Transverse colon (tissue), 4 donors: ENCODE results near the gene LRRC46. TPM values are rescaled to one million over a fixed set of nuclear protein-coding genes. Genes with fewer than 3 reads are reported as not detected.

ENCODE experiments used
- DNase-seq: peaks from one replicate; pipeline ENCODE4 v3.0.0-alpha.2; 2019
- H3K27ac ChIP-seq, 4 donors: fragments of 200-600 bp; sonication (generic); 2 replicates each; pipeline ENCODE4 v1.5.1; 2016 to 2018; ENCODE audit warnings: inconsistent platforms in 4 of 4
- H3K27me3 ChIP-seq: fragments of 200-600 bp; sonication (generic); 2 replicates; pipeline ENCODE4 v1.5.1; 2017; ENCODE audit warnings: inconsistent platforms
- H3K36me3 ChIP-seq, 4 donors: fragments of 200-600 bp; sonication (generic); 2 replicates each; pipeline ENCODE4 v1.5.1; 2017 to 2019; ENCODE audit warnings: inconsistent platforms in 4 of 4
- H3K4me1 ChIP-seq, 4 donors: fragments of 200-600 bp; sonication (generic); 2 replicates each; pipeline ENCODE4 v1.5.1; 2017 to 2020; ENCODE audit warnings: inconsistent platforms in 4 of 4
- H3K4me3 ChIP-seq, 4 donors: fragments of 200-600 bp; sonication (generic); 1 replicate in 1 of 4; 2 replicates in 3 of 4; pipeline versions ENCODE4 v1.5.1 to v1.6.1; 2017 to 2019; ENCODE audit warnings: inconsistent platforms in 4 of 4
- H3K9me3 ChIP-seq, 2 donors: fragments of 200-600 bp; sonication (generic); 2 replicates each; pipeline ENCODE4 v1.5.1; 2017 to 2019; ENCODE audit warnings: inconsistent platforms in 2 of 2
- CTCF ChIP-seq, 5 experiments: fragments of 200-600 bp in 3 of 5; fragments of 450-650 bp in 2 of 5; sonication (generic) in 3 of 5; IDR thresholded peaks; 1 replicate in 2 of 5; 2 replicates in 3 of 5; pipeline ENCODE4 v1.5.1; 2016 to 2017; ENCODE audit warnings: antibody characterized with exemption in 5 of 5, inconsistent platforms in 3 of 5, mild to moderate bottlenecking in 2 of 5, moderate library complexity in 1 of 5
- EP300 ChIP-seq: sonication (generic); formaldehyde crosslinking; IDR thresholded peaks from one replicate; pipeline ENCODE4 v1.6.1; 2017; ENCODE audit warnings: antibody characterized with exemption, low read depth
- POLR2A ChIP-seq: fragments of 450-650 bp; IDR thresholded peaks from one replicate; pipeline ENCODE4 v1.6.1; 2016; ENCODE audit warnings: antibody characterized with exemption, mild to moderate bottlenecking, moderate library complexity
- POLR2AphosphoS5 ChIP-seq, 3 donors: sonication (generic); formaldehyde crosslinking; IDR thresholded peaks; one replicate each; pipeline ENCODE4 v1.6.1; 2016; ENCODE audit warnings: antibody characterized with exemption in 3 of 3
- WGBS, 2 donors: methylation state at CpG; one replicate each; pipeline ENCODE4 v1.1.5; 2018; ENCODE audit warnings: low coverage in 1 of 2; 5-methylcytosine and 5-hydroxymethylcytosine counted together
- in situ Hi-C, 4 donors: fragments of 200-750 bp; cut with MboI; loops; one replicate each; pipeline versions ENCODE4 v1.15.0 to v1.15.1; 2017; ENCODE audit warnings: low sequenced_read_pairs in 3 of 4, low pct_ligation_motif_present in 1 of 4, low pct_unique_long_range_greater_than_20kb in 1 of 4
- intact Hi-C: fragments of 100-400 bp; cut with DNase I; formaldehyde crosslinking; loops from one replicate; pipeline ENCODE4 v1.15.1; 2023; ENCODE audit warnings: low total_unique reads
- total RNA-seq, 4 donors: library from RNA; depleted of rRNA; stranded (reverse); fragments of >200 nt; gene quantifications; one replicate each; pipeline ENCODE4 v1.1.0, GENCODE V29; 2016

LRRC46 gene
- under 1 TPM in 2 of 4 donors, not detected in 2; 0.48 to 0.80 TPM for total RNA-seq

DNA sequence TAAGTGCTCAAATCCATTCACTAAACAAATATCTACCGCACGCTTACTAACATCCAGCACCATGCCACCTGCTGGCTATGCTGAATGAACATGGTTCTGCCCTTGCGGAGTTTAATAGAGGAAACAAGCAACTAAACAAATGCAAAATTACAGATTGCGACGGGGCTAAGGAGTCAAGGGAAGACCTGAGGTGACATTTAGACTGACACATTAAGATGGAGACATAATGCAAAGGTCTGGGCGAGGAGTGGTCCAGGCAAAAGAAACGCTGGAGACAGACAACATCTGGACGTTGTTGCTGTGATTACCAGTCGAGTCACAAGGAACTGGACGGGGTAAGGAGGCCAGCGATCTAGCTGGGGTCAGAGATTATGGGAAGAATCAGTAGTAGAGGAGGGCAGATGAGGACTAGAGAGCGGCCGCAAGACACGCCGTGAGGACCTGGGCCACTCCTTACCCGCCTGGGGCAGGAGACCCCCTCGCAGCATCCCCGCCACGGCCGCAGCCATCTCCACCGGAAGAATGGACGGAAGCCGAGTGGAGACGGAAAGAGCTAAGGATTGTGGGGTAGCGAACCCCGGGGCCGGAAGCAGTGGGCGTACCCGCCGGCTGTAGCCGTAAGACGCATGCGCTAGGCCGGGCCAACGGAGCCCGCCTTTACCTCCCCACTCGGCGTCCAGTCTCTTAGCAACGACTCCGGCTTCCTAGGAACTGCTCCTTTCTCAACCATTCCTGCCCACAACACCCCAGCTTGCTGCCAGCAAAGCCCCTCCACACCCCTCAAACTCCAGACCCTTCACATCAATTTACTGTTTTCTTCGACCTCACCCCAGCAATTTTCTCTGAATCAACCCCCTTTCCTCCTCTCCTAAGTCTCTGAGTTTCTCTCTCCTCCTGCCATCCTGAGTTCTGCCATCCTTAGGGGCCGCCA is at the start of gene LRRC46, which contains the start of gene MRPL10:
Gene LRRC46, plus strand, starts transcription at position 668 of the 931 bp plus-strand sequence. CDS start 320 bp downstream, outside the sequence.
Gene MRPL10, minus strand, starts transcription at position 539 of the 931 bp plus-strand sequence. Its CDS starts 30 bp downstream, at position 509.
- peak; percentile 95 for DNase-seq
- peaks cover 17 to 24% (median 19%) of the 10 kb centered on the region in 4 donors for H3K4me1 ChIP-seq
- no peaks in the 10 kb centered on the region for H3K27me3 ChIP-seq
- peaks cover 0 to 21% (median 6%) of the 10 kb centered on the region in 4 donors for H3K36me3 ChIP-seq
- 0 to 1% methylated on average over 13 to 42 of the region's 42 CpGs for WGBS, 2 donors
- H3K27ac ChIP-seq = peak within 1 kb of the TSS; percentile 85 to 90 (median 88)
- no peak for TF ChIP-seq EP300
- peak in 4 of 5 experiments; percentile 15 to 47 (median 24) for TF ChIP-seq CTCF (IDR thresholded peaks at IDR 0.05)
- peak; percentile 90 for TF ChIP-seq POLR2A
- peak; percentile 94 to 98 (median 97) for TF ChIP-seq POLR2AphosphoS5 (IDR thresholded peaks at IDR 0.05)
- intact Hi-C loops = no loop called here
- in situ Hi-C loops = loop anchor here in 1 of 4 donors (25.0 kb wide), 1 partner anchor 131 kb away; the partner anchor contains the start of genes CDK5RAP3 and PRR15L
- no peaks in the 10 kb centered on the region for H3K9me3 ChIP-seq
- peak within 1 kb of the TSS; percentile 65 to 92 (median 84) for H3K4me3 ChIP-seq

- H3K4me3 ChIP-seq = no peak overlapping the region
Measured at GRCh38 chr17:47785538-47786123, 45.8 kb upstream of the LRRC46 start.

DNA sequence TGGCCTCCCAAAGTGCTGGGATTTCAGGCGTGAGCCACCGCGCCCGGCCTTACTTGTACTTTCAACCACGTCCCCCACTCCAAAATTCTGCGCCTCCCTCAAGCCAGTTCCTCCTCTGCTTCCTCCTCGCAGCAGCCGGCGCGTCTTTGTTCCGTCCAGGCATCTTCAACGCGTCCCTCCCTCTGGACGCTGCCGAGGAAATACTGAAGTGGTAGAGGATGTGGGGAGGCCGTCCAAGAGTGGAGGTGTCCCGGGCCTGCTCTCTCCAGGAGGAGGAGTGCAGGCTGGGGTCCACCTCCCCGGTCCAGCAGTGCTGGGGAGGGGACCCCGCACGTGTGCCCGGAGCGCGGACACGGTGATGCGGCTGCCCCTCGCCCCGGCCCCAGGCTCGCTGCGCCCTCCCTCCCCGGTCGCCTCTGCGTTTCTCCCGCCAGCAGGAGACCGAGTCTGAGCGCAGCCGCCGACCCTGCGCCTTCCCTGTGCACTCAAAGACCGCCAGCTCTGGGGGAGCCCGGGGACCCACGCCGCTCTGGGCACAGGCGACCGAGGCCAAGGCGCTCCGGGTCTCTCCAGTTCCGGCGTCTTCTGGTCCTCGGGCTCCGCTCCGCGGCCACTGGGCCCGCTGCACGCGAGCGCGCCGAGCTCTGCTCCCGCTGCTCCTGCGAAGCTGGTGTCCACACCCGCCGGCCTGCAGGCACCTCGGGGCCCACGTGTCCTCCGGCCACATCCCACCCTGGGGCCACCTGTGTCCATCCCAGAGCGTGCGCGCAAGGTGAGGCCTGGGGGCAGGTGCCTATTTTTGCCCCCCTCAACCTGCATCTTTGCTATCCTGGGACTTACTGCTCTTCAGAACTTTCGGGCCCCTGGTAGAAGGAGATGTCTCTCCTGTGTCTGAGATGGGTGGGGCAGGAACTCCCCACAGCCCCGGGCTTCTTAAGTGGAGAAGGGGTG is 41.6 kb upstream of the LRRC46 start:
- in situ Hi-C loops = loop anchor here in 1 of 4 donors (10.0 kb wide), 1 partner anchor 95 kb away; the partner anchor contains the start of gene TBKBP1
- TF ChIP-seq POLR2A (no peak), CTCF (IDR thresholded peaks at IDR 0.05) (peak in 4 of 5 experiments; percentile 36 to 45 (median 38))
- Histone ChIP-seq H3K27me3 (peaks cover 94% of the 10 kb centered on the region), H3K4me3 (peak overlapping the region in 3 of 4 donors; percentile 25 to 53 (median 26)), H3K4me1 (peaks cover 5 to 11% (median 8%) of the 10 kb centered on the region in 4 donors), H3K27ac (no peak overlapping the region), H3K36me3 (no peaks in the 10 kb centered on the region), H3K9me3 (no peaks in the 10 kb centered on the region)
- intact Hi-C loops = no loop called here
- 0 to 7% methylated on average over 1 to 28 of the region's 70 CpGs for WGBS, 2 donors
- DNase-seq = peak; percentile 49

More at GRCh38 chr17:47785538-47786123, 45.8 kb upstream of the LRRC46 start:
- DNase-seq = no peak
- in situ Hi-C loops = no loop called here
- H3K4me1 ChIP-seq = peaks cover 5 to 11% (median 8%) of the 10 kb centered on the region in 4 donors
- no peak overlapping the region for H3K27ac ChIP-seq
- no peaks in the 10 kb centered on the region for H3K9me3 ChIP-seq
- H3K36me3 ChIP-seq = no peaks in the 10 kb centered on the region
- TF ChIP-seq CTCF (IDR thresholded peaks at IDR 0.05) (no peak), POLR2AphosphoS5 (IDR thresholded peaks at IDR 0.05) (no peak), POLR2A (no peak), EP300 (no peak)
- intact Hi-C loops = no loop called here
- 34 to 46% methylated on average over 3 to 5 of the region's 5 CpGs for WGBS, 2 donors
- H3K27me3 ChIP-seq = peaks cover 74% of the 10 kb centered on the region
